HFF-Myc (cell line): ENCODE measurements around the gene CPLX1.

Source experiments
- DNase-seq: peaks from one replicate; pipeline ENCODE4 v3.0.0-alpha.2; 2011; ENCODE audit warnings: low read depth; ENCODE audit errors: extremely low read depth
- H3K4me3 ChIP-seq: replicated peaks from 2 replicates; pipeline ENCODE4 v1.5.1; 2011; ENCODE audit warnings: low read depth, mild to moderate bottlenecking, control low read depth, low read length
- TF ChIP-seq, protein P1 (sequence below): IDR thresholded peaks from 2 replicates; pipeline ENCODE4 v1.5.1; 2012; ENCODE audit warnings: mild to moderate bottlenecking, low read depth, low read length, control low read depth; ENCODE audit errors: missing control alignments

Gene CPLX1

DNA sequence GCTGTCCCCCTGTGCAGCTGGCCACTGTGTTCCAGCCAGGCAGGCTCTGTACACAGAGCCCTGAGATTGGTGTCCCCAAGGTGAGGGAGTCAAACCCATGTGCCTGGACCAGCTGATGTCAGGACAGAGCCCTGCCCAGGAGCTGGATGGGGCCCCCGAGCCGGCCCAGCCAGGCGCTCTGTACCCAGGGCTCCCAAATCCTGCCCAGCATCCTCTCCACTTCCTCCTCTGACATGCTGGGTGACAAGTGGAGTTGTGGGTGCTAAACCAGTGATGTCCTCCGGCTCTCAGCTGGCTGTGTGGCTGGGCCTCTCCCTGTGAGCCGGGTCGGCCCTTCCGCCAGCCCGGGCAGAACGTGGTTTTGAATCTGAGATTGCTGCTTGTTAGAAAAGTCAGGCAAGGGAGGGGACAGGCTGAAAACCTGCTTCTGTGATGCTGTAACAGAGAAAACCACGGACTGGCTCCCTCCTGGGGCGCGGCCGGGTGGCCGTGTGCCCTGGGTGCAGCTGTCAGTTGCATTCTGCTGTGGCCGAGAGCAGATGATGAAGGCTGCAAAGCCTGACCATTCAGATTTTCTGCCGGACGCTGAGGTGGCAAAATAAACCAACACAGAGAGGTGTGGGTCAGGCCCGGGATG lies 7.9 kb upstream of the CPLX1 start:
- DNase-seq, result no peak
- TF ChIP-seq, protein P1, sequence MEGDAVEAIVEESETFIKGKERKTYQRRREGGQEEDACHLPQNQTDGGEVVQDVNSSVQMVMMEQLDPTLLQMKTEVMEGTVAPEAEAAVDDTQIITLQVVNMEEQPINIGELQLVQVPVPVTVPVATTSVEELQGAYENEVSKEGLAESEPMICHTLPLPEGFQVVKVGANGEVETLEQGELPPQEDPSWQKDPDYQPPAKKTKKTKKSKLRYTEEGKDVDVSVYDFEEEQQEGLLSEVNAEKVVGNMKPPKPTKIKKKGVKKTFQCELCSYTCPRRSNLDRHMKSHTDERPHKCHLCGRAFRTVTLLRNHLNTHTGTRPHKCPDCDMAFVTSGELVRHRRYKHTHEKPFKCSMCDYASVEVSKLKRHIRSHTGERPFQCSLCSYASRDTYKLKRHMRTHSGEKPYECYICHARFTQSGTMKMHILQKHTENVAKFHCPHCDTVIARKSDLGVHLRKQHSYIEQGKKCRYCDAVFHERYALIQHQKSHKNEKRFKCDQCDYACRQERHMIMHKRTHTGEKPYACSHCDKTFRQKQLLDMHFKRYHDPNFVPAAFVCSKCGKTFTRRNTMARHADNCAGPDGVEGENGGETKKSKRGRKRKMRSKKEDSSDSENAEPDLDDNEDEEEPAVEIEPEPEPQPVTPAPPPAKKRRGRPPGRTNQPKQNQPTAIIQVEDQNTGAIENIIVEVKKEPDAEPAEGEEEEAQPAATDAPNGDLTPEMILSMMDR, result no peak
- H3K4me3 ChIP-seq, result no peak overlapping the region

DNA sequence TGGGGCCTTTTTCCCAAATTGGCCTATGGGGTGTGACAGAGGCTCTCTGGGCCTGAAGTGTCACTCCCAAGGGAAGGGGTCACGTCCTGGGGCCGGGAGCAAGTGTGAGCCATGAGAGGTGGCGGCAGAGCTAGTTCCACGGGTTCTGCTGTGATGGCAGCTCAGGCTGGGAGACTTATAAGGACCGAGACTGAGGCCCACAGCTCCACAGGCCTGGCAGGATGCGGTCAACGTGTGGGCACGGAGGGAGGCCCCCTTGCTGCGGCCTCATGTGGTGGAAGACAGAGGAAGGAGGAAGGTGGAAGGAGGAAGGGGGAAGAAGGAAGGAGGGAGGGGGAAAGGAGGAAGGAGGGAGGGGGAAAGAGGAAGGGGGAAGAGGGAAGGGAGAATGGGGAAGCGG lies 7.2 kb upstream of the CPLX1 start:
- no peak overlapping the region for H3K4me3 ChIP-seq
- TF ChIP-seq, protein P1, result no peak
- DNase-seq, result no peak

DNA sequence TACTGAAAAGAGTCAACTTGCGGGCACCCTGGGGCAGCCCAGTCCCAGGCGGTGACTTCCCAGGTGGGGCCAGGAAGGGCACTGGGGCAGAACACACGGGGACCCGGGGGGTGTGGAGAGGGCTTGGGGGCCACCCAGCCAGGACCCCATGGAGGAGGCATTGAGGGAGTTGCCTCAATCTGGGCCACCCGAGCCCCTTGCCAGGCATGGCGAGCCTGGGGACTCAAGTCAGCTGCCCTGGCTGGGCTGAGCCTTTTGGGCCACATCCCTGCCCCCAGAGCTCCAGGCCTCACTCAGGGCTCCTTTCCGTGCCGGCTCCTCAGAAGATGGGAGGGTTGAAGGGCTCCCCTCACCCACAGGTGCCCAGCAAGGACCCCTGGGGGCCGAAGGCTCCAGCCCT lies 6.6 kb upstream of the CPLX1 start:
- TF ChIP-seq, protein P1, result no peak
- H3K4me3 ChIP-seq, result no peak overlapping the region
- DNase-seq, result no peak

DNA sequence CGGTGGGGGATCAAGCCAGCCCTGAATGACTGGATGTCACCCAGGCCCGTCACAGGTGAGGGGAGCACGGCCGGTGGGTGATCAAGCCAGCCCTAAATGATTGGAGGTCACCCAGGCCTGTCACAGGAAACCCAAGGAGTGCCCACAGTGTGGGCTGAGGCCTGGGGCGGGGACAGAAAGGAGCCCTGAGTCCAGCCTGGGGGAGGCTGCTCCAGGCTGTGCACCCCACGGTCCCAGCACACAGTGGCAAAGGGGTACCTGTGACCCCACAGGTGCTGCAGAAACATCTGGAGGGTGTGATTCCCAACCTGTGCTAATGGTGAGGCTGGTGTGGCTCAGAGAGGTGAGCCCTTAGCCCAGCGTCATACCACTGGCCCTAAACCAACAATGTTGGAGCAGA lies 6.2 kb upstream of the CPLX1 start:
- TF ChIP-seq, protein P1, result no peak
- no peak overlapping the region for H3K4me3 ChIP-seq
- DNase-seq, result no peak

DNA sequence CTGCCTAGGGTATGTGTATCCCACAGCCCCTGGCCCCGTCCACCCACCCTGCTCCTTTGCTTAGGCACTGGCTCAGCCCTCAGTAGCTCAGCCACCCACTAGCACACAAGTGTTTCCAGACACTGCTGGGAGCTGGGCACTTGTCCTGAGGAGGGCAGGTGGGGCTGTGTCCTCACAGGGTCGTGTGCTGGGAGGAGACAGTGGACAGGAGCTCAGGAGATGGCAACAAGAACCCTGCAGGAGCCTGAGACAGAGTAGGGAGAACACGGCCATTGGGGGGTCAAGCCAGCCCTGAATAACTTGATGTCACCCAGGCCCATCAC lies 5.5 kb upstream of the CPLX1 start:
- no peak overlapping the region for H3K4me3 ChIP-seq
- TF ChIP-seq, protein P1, result no peak
- DNase-seq, result no peak

DNA sequence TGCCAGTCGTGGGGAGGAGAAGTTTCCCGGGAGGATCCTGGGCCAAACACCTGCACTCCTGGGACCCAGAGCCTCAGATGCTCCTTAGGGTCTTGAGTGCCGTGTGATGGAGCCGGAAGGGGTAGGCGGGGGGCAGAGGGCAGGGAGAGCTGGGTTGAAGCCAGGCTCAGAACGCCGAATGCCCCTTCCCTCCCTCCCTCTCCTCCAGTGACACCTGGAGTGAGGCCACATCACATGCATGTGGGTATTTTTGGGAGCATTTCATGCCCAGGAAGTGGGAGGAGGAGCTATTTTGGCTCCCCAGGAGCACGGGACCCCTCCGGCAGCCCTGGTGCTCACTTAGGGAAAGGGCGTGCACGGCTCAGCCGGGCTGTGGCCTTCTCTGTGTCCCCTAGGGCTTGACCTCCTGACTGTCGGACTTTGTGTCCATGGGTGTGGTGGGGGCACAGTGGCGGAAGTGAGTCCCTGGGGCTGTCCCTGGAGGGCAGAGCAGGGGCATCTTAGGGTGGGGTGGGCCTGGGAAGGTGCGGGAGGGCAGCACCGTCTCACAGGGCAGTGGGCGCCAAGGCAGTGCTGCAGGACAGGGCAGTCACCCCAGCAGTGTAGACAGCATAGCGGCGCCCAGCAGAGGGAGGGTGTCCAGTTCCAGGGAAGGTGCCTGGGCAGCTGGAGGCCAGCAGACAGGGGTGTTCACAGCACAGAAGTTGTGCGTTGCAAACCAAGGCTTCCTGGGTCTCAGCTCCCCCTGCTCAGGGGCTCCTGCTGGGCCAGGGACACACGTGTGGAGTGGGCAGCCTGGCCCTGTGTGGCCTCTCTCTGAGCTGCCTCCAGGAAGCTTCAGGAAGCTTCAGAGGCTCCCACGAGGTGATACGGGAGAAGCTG lies 4.9 kb upstream of the CPLX1 start:
- TF ChIP-seq, protein P1, result no peak
- no peak for DNase-seq
- H3K4me3 ChIP-seq, result no peak overlapping the region
